GM12872 (cell line): ENCODE data around the gene DTX1.

Experiments
- CTCF ChIP-seq: IDR thresholded peaks from 3 replicates; pipeline ENCODE4 v1.5.1; 2011; ENCODE audit warnings: low read depth, mild to moderate bottlenecking, low read length, moderate library complexity; ENCODE audit not compliant: insufficient read depth

The DTX1 gene

GRCh38 chr12:113056631-113057488 lies at the start of gene DTX1:
Gene DTX1 (plus strand): TSS chr12:113056730. CDS start chr12:113058193, 1,463 bp downstream.
- TF ChIP-seq CTCF, result no peak

- TF ChIP-seq CTCF, result no peak
Measured at GRCh38 chr12:113007166-113007565, 49.4 kb upstream of the DTX1 start.

- TF ChIP-seq CTCF, result no peak
Measured at GRCh38 chr12:113010701-113011100, 45.8 kb upstream of the DTX1 start.

- no peak for TF ChIP-seq CTCF
Measured at GRCh38 chr12:113014565-113014964, 42.0 kb upstream of the DTX1 start.

- no peak for TF ChIP-seq CTCF
Measured at GRCh38 chr12:113016796-113017195, 39.7 kb upstream of the DTX1 start.

- TF ChIP-seq CTCF, result no peak
Measured at GRCh38 chr12:113019025-113019424, 37.5 kb upstream of the DTX1 start.

GRCh38 chr12:113021500-113021899 lies 35.0 kb upstream of the DTX1 start:
- TF ChIP-seq CTCF, result no peak
